ENCODE data around the gene HDAC9. TPM values are rescaled to one million over a fixed set of nuclear protein-coding genes. Genes with fewer than 3 reads are reported as not detected.

Gene HDAC9
- total RNA-seq, 1 donor from 2014 or later: 21.7 TPM

- DNase-seq (ENCODE audit: low spot score): no peak
Measured at GRCh38 chr7:18828994-18829857, 333.7 kb downstream of the HDAC9 start.

DNA sequence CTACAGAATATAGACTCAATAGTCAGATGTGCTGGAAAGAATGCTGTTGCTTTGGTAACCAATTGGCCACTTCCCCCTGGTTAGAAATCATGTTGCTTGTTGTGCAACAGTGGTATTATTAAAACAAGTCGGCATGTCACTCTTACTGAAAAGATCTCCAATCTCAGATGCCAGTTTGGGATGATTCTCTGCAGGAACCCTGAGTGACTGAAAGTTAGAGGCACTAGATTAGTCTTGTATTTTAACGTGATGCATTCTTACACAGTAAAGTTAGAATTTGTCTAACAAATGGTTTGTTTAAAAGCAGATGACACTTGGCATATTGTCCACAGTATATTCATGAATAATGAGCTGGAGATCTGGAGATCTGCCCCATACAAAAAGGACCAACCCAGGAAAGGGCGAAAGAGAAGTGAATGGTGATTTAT lies 334.3 kb downstream of the HDAC9 start:
- no peak for DNase-seq (ENCODE audit: low spot score)

- no peak for DNase-seq (ENCODE audit: low spot score)
Measured at GRCh38 chr7:18831419-18831818, 335.9 kb downstream of the HDAC9 start.

DNA sequence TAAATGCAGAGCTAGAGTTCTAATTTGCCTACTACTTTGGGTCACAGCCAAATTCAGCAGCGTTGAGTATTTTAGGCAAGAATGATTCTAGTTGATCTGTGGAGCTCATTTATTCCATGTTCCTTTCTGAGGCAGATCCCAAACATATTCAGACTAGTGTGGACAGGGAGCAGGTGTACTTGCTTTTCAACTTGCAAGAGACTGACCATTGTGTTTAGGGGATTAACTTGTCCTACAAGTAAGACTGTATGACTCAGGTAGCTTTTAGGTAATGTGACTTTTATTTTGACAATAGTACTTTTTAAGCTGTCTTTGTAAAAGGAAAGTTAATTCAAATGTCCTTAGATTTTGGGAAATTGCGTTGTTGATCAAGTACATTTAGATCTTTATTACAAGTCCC lies 336.4 kb downstream of the HDAC9 start:
- no peak for DNase-seq (ENCODE audit: low spot score)

DNA sequence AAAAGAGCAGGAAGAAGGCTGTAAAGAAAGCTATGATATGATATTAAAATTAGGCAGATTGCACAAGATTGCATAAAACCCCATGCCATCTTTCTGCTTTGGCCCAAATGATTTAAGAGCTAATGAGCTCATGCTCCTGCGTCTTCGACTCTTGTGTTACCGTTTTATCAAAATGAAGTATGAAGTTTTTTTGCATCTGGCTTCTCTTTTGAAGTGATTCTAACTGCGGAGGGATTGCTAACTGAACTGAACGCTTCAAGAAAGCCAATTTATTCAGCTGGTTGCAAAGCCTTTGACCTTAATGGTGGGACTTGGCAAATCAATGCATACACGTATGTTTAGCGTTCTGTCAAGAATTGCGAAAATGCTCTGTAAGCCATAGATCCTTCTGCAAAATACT lies 339.0 kb downstream of the HDAC9 start:
- no peak for DNase-seq (ENCODE audit: low spot score)

DNA sequence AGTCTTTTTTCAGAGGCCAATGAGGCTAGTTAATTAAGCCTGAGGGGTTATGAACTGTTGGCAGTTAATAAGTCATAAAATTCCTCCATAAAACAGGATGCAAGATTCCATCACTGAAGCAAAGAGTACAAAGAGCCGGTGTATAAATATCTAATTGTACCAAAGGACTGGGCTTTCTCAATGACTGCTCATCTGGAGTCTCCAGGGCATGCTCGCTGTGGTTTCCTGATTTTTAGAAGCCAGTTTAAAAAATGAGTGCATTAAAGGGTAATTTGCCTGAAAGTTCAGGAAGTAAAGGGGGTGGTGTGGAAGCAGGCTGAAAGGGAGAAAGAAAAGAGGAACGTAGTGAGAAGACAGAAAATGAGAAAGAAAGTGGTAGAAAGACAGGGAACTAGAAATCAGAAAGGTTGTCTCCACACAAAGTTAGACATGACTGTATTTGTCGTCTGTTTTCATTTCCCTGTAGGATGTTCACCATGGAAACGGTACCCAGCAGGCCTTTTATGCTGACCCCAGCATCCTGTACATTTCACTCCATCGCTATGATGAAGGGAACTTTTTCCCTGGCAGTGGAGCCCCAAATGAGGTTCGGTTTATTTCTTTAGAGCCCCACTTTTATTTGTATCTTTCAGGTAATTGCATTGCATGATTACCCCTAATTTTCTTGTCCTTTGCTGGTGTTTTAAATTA lies 339.6 kb downstream of the HDAC9 start:
- DNase-seq (ENCODE audit: low spot score): no peak

- DNase-seq (ENCODE audit: low spot score): no peak
Measured at GRCh38 chr7:18843979-18844378, 348.4 kb downstream of the HDAC9 start.

DNA sequence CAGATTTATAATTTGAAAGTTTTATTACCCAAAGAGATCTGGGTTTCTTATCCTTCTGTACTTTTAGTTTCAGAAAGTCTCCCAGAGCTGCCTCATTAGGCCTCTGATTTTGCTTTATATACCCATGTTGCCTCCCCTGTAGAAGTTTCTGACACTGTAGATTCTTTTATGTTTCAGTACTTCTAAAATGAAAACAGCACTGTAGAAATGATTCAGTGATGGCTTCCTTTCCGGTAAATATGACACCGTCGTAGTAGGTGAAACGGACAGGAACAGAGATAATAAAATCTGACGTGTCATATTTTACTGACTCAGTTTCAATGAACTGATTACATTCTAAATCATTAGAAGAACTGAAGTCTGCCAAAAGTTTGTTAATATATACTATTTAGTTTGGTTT lies 349.2 kb downstream of the HDAC9 start:
- DNase-seq (ENCODE audit: low spot score): no peak

DNA sequence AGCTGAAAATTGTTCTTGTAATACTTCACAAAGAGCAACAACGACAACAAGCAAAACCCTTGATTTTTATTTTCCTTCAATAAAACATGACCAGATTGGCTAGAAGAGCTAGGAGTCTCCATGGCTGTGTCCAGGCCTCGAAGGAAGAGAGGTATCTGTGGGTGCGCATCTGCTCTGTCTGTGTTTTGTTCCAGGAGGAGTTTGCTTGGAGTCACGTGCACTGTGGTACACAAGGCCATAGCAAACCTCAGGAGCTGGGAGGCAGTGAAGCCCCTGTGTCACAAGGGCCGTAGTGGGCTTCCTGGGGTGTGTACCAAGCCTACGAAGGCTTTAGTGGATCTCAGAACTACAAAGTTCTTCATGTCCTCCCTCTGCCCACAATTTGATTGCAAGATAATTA lies 350.2 kb downstream of the HDAC9 start:
- DNase-seq (ENCODE audit: low spot score): no peak

- DNase-seq (ENCODE audit: low spot score): no peak
Measured at GRCh38 chr7:18846765-18847215, 351.2 kb downstream of the HDAC9 start.

GRCh38 chr7:18849130-18849529 lies 353.6 kb downstream of the HDAC9 start:
- DNase-seq (ENCODE audit: low spot score): no peak

GRCh38 chr7:18855796-18856195 lies 360.2 kb downstream of the HDAC9 start:
- no peak for DNase-seq (ENCODE audit: low spot score)

DNA sequence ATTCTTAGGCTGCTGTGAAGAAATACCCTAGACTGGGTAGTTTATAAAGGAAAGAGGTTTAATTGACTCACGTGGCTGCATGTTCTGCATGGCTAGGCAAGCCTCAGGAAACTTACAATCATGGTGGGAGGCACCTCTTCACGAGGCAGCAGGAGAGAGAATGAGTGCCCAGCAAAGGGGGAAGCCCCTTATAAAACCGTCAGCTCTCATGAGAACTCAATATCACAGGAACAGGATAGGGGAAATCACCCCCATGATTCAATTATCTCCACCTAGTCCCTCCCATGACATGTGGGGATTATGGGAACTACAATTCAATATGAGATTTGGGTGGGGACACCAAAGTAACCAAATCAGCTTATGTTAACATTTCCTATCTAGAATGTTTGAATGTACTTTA lies 362.7 kb downstream of the HDAC9 start:
- no peak for DNase-seq (ENCODE audit: low spot score)

DNA sequence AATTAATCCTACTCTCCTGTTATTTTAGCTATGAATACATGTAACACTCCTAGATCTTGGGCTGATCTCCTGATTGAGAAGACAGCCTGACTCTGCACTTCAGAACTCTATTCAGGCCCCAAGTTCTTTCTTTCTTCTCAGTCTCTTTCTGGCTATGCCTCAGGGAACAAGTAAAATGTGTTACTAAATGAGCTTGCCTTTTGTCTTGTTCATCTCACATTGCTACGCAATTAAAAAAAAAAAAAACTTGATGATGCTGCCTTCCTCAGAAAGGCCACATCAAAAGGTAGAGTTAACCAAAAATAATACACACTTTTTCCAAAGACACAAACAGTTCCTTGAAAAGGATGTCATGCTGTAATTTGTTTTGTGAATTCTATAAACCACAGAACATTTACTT lies 363.8 kb downstream of the HDAC9 start:
- DNase-seq (ENCODE audit: low spot score): no peak

DNA sequence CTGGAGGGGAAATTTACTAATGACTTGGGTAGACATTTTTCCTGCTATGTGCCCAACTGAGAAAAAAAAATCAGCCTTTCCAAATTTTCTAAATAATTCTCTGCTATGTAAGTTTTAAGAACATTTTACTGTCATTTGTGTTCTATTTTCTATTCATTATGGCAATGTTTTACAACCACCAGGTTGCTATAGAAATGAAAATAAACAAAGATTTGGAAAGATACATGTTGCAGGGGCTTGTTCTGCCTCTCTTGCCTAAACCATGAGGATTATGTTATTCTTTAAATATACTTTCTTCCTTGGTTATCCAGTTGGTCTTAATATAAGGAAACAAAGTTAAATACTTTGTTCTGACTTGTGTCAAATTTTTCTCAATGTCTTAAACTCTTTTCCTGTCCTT lies 364.7 kb downstream of the HDAC9 start:
- no peak for DNase-seq (ENCODE audit: low spot score)

- no peak for DNase-seq (ENCODE audit: low spot score)
Measured at GRCh38 chr7:18861514-18862118, 366.1 kb downstream of the HDAC9 start.

GRCh38 chr7:18864967-18865366 lies 369.4 kb downstream of the HDAC9 start:
- no peak for DNase-seq (ENCODE audit: low spot score)

- no peak for DNase-seq (ENCODE audit: low spot score)
Measured at GRCh38 chr7:18866359-18867036, 370.9 kb downstream of the HDAC9 start.

DNA sequence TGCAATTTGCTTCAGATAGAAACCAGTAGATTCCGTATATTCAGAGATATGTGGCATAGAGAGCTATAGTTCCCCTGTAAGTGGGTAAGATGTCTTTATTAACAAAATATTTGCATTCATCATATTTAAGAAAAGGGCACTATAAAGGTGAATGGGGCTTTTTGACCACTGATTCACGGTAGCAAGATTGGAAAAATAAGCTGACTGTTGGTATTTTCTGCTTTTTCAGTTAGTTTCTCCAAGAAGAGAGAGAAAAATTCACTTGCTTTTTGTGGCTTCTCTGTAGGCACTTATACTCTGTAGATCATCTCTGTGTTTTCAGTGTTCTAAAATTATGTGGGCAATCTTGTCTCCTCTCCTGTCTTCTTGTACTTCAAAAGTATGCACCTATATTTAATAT lies 376.8 kb downstream of the HDAC9 start:
- DNase-seq (ENCODE audit: low spot score): no peak

GRCh38 chr7:18873734-18874336 lies 378.3 kb downstream of the HDAC9 start:
- DNase-seq (ENCODE audit: low spot score): no peak

GRCh38 chr7:18874880-18875279 lies 379.3 kb downstream of the HDAC9 start:
- no peak for DNase-seq (ENCODE audit: low spot score)
